Stimulated activated CD4-positive, alpha-beta T cell treated with anti-CD3 and anti-CD28 coated beads, Interleukin-1b, Interleukin-23, amount 100 ng/mL, for 1 hour (primary cell): ENCODE data around the gene GDF10.

Source experiments
- DNase-seq, 2 donors: peaks; one replicate each; pipeline ENCODE4 v3.0.0-alpha.2; 2020; ENCODE audit warnings: low read depth in 2 of 2

The GDF10 gene, protein sequence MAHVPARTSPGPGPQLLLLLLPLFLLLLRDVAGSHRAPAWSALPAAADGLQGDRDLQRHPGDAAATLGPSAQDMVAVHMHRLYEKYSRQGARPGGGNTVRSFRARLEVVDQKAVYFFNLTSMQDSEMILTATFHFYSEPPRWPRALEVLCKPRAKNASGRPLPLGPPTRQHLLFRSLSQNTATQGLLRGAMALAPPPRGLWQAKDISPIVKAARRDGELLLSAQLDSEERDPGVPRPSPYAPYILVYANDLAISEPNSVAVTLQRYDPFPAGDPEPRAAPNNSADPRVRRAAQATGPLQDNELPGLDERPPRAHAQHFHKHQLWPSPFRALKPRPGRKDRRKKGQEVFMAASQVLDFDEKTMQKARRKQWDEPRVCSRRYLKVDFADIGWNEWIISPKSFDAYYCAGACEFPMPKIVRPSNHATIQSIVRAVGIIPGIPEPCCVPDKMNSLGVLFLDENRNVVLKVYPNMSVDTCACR

DNA sequence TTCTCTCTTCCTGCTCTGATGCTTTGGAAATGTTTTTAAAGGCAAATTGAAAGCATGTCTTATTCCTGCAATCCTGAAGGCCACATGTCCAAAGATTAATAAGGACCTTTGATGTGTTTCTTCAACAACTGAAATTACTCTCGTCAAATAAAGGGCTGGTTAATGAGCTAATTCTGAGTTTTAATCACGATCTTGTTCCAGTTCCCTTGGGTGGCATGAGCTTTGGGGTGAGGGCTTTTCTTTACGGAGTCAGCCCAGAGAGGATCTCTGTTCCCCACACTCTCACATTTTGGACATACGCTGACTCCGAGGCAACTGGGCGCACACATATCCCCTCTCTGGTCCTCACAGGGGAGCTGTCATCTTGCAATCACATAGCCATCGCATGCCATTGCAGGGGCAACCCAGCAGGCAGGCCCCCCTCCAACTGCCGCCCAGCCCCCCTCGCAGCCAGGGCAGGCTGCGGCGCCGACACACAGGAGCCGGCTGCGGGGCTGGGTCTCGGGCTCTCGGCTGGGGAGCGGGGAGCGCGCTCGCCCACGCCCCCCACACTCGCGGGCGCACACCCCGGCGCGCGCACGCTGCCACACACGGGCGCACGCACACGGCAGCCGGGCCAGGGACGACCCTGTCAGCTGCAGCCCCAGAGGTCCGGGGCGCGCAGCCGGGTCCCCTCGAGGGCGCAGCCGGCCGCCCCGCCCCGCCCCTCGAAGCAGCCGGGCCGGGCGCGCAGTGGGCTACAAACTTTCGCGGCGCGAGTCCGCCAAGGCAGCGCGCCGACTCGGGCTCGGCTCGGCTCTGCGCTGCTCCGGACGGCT is at the start of gene GDF10:
Gene GDF10 (plus strand): TSS at position 587 of the 818 bp plus-strand sequence. CDS start 455 bp downstream, outside the sequence.
- DNase-seq: no peak

DNA sequence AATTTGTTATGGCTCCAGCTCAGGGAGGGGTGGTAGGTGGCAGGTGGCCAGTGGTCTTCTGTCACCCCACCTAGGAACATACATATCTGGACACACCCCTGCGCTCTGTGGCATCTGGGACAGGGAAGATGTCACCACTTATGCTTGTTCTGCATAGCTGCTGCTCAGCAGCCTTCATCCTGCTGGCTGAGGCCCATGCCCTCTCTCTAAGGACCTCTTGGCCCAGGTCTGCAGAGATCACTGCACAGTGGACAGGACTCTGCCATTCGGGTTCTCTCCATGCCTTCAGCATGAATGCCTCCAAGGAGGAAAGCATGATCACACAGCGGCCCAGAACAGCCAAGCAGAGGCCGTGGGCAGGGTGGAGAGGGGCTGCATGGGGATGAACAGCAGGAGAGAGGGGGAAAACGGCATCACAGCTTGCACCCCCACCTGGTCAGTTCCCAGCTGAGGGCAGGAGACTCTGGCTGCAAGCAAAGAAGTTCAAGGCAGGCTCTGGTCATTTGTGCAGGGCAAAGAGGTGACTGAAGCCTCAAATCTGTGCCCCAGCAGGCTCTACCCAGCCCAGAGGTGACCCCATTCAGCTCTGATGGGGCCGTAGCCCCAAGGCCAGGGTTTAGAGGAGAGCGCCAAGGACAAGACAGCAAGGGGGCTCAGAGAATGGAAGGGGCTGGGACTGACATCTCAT is 47.8 kb upstream of the GDF10 start:
- no peak for DNase-seq

DNA sequence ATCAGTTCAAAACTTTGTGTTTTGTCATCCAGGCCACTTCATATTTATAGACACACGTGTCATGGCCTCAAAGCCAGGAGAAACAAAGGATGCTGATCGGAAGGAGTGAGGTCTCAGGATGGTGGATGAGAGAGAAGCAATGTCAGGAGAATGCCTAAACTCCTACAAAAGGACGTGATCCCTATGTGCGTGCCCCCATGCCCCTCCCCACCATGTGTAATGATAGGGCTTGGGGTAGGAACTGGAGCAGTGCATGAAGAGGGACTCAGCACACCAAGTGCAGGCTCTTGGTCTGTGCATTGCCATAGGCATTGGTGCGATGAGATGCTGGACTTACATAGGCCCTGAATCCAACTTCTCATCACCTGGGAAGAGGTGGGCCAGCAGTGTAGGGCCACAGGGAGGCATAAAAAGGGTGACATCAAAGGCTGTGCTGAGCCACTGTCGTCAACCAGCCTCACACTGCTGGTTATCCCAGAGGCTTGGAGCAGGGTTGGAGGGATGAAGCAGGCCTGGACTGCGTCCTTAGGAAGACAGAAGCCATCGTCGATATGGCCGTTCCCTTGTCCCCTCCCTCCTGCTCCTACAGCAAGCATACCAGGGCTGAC is 46.9 kb upstream of the GDF10 start:
- no peak for DNase-seq

DNA sequence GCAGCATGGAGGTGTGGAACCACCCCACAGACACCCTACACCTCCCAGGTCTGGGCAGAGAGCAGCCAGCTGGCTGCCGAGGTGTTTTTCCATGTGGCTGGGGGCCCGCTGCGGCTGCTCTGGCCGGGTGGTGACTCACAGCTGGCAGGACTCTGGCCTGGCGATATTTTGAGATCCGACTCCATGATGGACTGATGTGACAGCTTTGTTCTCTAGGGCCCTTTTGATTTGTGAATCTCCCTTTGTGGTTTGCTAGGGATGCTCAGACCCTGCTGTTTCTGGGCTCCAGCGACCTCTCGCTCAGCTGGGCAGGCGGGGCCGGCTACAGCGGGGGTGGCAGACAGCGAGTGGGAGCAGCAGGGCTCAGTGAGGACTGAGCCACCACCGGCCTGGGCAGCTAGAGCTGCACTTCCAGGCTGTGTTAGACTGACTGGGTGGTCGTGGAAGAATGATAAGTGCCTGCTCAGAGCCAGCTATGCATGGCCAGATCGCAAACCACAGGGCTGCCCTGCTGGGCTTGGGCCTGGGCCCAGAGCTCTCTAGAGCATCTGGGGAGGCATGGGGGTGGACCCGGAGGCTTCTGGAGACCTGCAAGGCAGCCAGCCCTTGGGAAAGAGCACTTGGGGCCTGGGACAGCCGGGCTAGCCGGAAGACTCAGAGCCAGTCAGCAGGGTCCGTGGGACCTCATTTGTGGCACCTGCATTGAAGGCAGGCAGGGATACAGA is 46.2 kb upstream of the GDF10 start:
- DNase-seq: no peak

DNA sequence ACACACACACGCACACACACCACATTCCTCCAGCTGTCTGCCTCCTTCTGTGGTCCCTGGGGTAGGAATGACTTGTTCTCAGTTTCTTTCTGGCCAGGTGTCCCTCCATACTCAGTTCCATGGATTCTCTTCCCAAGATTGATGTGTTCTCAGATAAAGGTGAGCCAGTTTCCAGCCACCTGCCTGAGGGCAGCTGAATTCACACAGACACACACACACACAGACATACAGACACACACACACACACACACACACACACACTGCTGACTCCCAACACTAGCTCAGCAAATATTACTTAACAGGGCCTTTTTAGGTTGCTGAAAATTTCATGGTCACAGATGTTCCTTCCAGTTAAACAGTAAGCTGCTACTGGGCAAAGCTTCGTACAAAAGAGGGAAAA is 45.4 kb upstream of the GDF10 start:
- DNase-seq: no peak

DNA sequence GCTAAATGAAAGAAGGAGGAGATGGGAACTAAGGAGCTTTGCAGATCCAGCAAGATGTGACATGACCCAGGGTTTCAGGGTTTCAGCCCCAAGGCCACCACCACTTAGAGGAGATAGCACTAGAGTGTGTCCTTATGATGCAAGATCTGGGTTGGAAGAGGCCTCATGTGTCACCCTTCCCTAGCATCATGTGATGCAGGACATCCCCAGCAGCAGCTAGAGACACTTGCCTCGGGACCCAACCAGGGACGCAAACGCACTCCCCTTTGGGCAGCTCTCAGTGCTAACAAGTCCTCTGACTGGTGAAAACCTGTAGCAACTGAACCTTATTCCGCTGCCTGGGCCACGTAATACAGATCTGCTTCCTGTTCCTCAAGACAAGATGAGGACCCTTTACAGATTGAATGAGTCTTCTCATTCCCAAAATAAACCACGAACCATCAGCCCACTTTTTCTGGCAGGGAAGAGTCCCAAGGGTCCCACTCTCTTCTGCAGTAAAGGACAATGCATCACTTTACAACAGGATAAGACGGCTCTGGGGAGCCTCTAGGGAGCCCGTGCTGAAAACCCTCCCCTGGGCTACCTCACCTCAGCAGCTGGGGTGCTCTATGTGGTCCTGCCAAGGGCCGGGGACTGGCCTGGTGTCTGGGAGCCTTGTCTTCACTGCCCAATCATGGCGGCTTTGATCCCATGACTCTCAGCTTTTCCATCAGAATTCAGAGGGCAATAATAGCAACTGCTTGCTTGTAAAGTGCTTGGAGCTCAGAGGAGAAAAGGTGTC is 44.8 kb upstream of the GDF10 start:
- no peak for DNase-seq

DNA sequence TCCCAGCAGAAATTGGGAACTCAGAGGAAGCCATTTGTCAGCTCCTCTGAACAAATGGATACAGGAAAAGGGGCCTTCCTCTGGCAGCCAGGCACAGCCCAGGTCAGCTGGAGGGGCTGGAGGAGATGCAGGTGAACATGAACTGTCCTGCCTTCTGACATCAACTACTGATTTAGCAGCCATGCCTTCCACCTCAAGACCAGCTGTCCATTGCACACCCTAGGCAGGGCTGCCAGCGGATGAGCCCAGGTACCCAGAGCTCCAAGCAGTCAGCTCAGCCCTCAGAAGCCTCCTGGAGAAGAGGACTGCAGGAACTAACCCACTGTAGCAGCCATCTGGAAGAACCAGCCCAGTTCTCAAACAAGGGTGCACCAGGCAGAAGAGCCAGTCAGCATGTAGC is 44.1 kb upstream of the GDF10 start:
- no peak for DNase-seq

DNA sequence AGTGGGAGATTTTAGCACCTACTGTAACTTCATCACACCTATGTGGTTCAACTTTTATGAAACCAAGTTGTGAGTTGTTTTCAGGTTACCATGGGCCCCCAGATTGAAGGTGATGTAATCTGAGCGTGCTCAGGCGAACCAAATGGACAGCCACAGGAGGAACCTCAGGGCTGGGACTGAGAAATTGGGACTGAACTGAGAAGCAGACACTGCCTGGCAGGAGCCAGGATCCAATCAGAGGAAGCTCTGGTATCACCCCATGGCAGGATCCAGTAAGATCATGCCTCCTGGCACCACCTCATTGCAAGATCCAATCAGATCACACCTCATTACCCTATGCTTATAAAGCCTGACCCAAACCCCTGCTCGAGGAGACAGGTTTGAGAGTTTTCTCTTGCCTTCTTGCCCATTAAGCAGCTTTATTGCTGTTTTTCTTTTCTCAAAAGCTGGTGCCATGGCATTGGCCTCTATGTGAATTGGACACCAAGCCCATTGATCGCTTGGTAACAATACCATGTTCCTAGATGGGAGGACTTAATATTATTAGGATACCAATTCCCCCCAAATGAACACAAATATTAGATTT is 43.2 kb upstream of the GDF10 start:
- no peak for DNase-seq

DNA sequence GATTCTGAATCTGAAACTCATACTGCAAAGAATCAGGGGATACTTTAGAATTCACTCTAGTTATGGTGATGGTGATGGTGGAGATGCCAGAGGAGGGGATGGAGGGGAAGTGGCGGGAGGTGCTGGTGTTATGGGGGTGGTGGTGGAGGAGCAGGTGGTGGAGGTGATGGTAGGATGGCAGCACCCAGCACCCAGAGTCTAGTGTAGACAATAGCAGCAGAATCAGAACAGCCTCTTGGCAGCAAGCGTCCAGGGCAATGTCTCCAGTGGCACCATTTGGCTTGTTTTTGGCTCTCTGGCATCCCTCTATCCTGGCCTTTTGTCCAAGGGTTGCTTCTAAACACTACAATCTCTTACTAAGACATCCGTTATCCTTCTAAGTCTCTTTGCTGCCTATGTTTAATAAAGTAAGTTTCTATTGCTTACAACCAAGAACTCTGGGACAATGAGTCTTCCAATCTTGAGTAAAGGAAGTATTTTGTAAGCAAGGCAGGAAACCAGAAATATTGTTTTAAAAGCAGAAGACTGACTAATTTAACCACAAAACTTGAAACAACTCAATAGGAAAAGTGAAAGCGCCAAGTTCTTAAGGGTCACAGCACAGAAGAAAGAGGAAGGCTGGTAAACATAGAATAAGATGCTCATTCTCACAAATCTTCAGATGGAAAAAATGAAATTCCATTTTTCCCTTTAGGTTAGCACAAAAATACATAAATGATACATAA is 42.4 kb upstream of the GDF10 start:
- DNase-seq: no peak

DNA sequence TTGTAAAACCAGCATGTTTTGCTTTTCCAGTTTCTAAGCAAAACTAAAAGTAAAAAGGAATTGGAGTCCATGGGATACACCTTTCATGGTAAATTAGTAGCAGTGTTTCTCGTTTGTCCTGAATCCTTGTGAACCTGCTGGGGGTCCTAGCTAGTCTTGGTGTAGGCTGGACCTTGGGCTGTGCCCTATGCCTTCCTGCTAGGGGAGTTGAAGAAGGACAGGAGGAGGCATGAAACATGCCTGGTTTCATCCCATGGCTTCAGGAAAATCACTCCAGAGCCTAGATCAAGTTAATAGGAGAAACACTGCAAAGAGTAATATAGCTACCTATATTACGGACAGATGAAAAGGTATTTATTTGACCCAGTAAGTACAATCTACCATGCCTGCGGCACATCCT is 41.1 kb upstream of the GDF10 start:
- no peak for DNase-seq

DNA sequence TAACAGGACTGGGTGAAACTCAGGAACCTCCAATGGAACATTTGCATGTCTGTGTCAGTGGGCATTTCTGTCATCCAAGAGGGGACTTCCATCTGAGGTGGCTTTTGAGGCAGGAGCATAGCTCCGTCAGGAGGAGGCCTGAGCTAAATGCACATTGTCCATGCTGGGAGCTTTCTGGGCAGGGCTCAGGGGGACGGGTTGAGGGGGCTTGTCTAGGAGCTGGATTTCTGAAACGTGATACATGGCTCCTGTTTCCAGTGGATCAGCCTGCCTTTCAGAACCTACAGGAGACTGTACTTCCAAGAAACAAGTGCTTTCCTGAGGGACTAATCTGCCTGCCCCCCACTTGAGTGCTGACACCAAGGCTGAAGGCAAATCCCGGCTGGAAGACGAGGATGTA is 40.5 kb upstream of the GDF10 start:
- DNase-seq: no peak

DNA sequence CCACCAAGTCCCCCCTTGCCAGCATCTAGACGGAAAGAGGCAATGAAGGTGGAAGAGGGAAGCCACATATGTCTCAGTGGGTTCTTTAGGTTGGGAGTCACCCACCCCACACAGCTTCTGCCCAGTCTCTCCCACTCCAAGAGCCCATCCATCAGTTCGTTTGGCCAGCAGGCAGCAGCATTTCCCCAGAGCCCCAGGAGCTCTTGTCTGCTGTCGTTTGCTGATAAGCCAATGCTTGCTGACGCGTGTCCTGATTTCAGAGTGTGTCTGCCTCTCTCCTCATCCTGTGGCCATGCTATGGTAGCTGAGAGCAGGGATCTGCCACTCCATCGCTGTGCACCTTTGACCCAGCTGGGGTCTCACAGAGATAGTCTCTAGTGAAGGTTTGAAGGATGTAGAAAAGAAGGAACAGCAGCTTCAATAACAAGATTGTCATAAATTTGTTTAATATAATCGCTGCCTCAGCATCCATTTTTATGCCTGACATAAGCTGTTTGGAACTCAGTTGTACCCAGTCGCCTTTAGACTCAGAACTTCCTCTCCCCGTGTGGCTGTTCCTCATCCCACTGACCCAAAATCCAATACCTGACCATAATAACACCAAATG is 39.4 kb upstream of the GDF10 start:
- no peak for DNase-seq

DNA sequence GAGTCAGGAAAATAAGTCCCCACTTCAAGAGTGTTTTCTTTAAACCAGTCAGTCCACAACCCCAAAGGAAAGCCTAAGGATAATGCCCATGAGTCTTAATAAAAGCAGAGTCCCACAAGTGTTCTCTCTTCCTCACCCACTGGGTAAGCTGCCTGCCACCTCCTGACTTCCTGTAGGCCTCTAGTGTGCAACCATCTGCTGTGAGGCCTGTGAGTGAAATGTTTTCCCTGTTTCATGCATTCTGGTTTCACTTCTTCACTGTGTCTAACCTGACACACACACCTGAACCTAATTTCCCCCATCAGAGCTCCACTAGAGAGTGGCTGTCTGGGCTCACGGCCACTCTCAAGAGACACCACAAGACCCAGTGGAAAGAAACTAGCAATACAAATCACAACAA is 38.9 kb upstream of the GDF10 start:
- DNase-seq: no peak

DNA sequence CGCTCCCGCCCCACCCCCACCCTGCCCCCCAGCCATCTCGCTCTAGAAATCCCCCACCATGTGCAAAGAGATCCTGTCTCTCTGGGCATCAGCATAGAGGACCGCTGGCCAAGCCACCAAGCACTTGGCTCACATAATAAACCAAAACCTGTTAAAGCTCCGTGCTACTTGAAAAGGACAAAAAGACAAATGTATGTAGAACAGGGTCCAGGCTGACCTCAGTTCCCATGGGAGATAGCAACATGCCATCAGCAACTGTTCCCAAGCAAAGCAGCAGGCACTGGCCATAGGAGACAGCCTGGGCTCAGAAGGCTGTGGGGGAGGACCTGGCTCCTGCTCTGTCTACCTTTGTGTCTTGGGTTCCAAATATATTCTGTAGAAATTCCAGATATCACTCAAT is 38.4 kb upstream of the GDF10 start:
- DNase-seq: no peak

DNA sequence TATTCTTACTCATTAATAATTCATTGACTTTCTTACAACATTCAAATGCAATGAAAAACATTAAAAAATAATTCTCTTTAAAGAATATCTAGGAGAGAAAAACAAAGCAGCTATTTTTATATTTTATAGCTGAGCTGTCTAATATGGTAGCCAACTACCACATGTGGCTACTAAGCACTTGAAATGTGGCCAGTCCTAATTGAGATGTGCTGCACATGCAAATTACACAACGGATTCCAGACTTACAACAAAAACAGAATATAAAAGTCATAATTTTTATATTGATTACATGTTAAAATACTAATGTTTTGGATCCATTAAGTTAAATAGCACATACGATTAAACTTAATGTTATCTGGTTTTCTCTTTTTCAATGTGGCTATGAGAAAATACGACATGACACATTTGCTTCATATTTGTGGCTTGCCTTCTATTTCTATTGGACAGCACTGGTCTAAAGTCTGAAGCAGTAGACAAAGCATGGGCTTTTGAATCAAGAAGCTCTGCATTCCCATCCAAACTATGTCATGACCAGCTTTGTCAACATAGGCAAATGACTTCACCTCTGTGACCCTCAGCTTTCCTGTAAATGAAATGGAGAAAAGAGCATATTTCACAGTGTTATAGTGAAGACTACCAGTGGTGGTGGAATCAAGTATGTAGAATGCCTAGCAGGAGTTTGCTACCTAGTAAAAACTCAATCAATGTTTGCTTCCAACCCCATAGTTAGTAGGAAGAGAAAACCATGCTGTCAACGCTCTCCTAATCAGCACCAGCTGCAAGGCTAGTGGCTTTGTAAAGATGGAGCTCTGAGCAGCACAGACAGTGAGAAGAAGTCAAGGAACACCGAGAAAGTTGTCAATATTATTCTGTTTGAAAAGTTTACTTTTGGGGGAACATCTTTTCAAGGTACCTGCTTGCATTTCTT is 37.1 kb upstream of the GDF10 start:
- DNase-seq: no peak

DNA sequence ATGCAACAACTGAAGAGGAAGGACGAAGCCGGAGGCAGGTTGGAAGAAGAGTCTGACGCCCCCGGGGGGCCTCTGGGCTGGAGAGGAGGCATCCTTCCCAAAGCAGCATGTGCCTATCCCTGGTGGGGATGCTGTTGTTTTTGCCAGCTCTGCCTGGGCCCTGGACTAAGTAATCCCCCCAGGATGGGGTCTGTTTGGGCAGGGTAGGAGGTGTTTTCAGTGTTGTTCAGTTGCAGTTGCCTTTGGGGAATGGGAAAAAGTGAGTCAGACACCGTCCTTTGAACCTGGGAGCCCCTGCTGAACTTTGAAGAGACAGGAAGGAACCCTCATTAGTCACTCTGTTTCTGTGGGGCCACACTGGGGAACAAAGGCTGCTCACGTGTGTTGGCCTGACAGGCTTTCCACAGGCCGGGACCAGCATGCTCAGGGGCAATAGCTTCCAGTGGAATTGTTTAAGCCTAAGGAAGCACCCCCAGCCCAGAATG is 35.2 kb upstream of the GDF10 start:
- peak; percentile 15 to 62 for DNase-seq

DNA sequence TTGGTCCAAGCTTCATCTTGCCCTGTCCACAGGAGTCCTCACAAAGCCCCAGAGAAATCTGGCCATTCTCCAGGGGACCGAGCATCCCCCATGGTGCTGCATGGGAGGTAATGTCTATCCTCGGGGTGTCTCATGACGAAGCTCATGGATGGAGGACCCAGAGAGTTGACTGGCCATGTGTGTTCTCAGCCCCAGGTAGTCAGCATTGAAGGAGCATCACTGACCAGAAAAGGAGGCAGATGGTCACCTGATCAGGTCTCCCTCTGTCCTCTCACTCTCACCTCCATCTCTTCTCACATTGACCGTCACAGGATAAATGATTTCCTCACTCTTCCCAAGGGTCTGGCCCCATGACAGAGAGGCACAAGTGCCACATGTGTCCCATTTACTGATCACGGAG is 33.4 kb upstream of the GDF10 start:
- no peak for DNase-seq

DNA sequence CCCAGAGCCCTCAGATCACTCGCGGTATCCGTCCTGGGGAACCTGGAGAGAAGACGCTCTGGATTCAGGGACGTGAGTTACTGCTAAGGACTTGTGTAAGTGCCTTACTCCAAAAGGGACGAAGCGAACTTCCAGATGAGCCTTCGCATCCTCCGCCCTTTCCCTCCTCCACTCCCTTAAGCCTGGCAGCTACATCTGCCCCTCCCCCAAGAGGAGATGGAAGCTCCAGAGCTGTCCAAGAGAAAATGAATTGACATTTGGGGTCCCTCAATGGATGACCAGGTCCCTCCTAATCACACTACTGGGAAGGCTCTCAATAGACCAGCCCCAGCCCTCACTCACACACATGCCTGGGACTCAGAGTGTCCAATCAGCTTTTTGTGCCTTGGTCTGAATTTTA is 31.3 kb upstream of the GDF10 start:
- no peak for DNase-seq
